ACC112 (cell line): Measurements from ENCODE around the gene MISP.

Experiments
- H2AFZ ChIP-seq: fragments of 200-600 bp; sonication (generic); one replicate; pipeline ENCODE4 v1.6.0; 2017; ENCODE audit warnings: antibody characterized with exemption, low read length; ENCODE audit not compliant: unreplicated experiment
- H3K27ac ChIP-seq: fragments of 200-600 bp; sonication (generic); 2 replicates; pipeline ENCODE4 v1.5.1; 2014; ENCODE audit warnings: low read depth, mild to moderate bottlenecking, antibody characterized with exemption, low read length, moderate library complexity
- H3K27me3 ChIP-seq: fragments of 200-600 bp; sonication (generic); 2 replicates; pipeline ENCODE4 v1.6.1; 2014; ENCODE audit warnings: mild to moderate bottlenecking, antibody characterized with exemption, low read length, moderate library complexity, mixed read lengths; ENCODE audit not compliant: insufficient read depth
- H3K36me3 ChIP-seq: fragments of 200-600 bp; sonication (generic); 2 replicates; pipeline ENCODE4 v1.6.1; 2016; ENCODE audit warnings: mild to moderate bottlenecking, antibody characterized with exemption, low read length, moderate library complexity, mixed read lengths; ENCODE audit not compliant: insufficient read depth
- H3K4me1 ChIP-seq: fragments of 200-600 bp; sonication (generic); one replicate; pipeline ENCODE4 v1.6.1; 2016; ENCODE audit warnings: low read length, mixed read lengths; ENCODE audit not compliant: insufficient read depth, unreplicated experiment, control insufficient read depth
- H3K4me3 ChIP-seq: fragments of 200-600 bp; sonication (generic); 2 replicates; pipeline ENCODE4 v1.5.1; 2014; ENCODE audit warnings: mild to moderate bottlenecking, low read depth, low read length
- H3K79me2 ChIP-seq: fragments of 200-600 bp; sonication (generic); one replicate; pipeline ENCODE4 v1.6.0; 2016; ENCODE audit warnings: low read length; ENCODE audit not compliant: control insufficient read depth, unreplicated experiment, insufficient read depth

Gene MISP

DNA sequence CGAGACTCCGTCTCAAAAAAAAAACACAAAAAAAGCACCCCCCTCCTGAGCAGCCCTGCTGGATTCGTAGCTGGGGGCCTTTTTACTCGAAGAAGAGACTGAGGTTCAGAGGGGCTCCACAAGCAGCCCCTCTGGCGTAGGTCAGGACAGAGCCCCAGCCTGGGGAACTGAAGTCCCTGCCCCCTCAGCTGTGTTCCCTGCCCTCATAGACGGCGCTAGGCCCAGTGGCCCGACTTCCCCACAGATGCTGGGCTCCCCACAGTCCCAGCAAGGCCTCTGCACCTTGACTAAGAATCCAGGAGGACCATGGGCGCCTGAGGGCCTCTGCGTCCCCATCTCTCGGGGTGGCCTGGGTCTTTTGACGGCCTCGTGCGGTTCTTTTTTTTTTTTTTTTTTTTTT, 1.1 kb upstream of the MISP start:
- no peaks in the 10 kb centered on the region for H3K36me3 ChIP-seq
- no peak overlapping the region for H2AFZ ChIP-seq
- no peaks in the 10 kb centered on the region for H3K27me3 ChIP-seq
- no peak overlapping the region for H3K27ac ChIP-seq
- no peak overlapping the region for H3K4me3 ChIP-seq
- no peaks in the 10 kb centered on the region for H3K79me2 ChIP-seq
- H3K4me1 ChIP-seq, result peaks cover 14% of the 10 kb centered on the region

DNA sequence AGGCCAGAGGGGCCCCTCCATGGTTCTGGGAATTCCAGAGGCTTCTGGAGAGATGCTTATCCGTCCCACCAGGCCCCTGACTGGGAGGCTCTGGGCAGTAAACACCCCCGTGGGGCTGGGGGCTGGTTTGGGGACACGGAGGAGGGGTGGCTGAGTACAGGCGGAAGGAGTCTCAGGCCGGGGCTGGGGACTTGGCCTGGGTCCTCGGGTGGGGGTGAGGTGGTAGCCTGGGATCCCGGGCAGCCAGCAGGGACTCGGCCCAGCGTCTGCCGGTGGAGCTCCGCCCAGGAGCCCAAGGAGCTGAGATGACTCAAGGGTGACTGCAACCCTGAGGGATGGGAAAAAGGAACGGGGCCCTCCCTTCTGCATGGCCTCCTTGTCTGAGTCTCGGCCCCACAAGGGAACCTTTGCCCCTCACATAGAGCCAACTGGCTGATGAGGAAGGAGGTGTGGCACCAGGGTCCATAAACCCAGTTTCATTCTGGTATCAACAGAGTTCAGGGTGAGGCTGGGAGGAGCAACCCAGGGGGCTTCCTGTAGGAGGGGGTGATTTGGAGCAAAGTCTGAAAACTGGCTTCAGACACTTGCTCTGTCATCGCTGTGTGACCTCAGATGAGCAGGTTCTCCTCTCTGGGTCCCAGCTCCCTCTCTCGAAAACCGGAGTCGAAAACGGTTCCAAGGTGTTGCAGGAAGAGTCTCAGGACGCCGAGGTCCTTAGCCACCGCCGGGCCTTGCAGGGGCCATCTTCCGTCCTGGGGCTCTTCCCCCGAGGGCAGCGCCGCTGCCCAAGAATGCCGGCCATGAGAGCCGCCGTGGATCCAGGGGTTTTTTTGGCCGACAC, 809 bp downstream of the MISP start:
- H3K79me2 ChIP-seq, result no peaks in the 10 kb centered on the region
- H3K4me3 ChIP-seq, result no peak overlapping the region
- no peak overlapping the region for H2AFZ ChIP-seq
- no peaks in the 10 kb centered on the region for H3K36me3 ChIP-seq
- peaks cover 14% of the 10 kb centered on the region for H3K4me1 ChIP-seq
- H3K27me3 ChIP-seq, result no peaks in the 10 kb centered on the region
- peak overlapping the region; percentile 89 for H3K27ac ChIP-seq

DNA sequence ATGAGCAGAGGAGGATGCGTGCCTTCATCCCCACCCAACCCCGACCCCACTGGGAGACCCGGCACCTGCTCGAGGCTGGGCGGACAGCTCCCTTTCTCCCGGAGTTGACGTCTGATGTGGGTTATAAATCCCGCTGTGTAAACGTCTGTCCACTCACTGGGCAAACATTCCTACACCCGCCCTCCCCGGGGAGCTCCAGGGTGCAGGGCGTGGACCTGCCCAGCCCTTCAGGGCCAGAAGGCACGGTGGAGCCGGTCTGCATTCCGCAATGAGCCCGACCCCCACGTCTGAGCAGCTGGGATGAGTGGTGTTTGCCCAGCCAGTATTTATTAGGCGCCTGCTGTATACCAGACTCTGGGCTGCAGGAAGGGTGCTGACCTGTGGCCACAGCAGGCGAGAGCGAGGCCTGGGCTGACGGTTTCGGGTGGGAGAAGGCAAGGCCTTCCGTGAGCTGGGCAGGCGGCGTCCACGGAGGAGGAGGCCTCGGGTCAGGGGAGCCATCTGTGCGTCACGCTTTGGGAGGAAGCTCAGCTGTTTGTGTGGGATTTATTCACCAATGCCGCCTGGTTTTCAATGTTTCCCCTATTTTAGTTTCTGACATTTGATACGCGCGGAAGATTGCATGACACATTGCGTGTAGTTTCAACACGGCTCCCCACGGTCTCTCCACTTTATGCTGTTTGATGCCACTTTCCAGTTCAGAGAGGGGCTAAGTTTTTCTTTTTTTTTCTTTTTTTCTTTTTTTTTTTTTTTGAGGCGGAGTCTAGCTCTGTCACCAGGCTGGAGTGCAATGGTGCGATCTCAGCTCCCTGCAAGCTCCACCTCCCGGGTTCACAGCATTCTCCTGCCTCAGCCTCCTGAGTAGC, 2.0 kb downstream of the MISP start:
- peaks cover 14% of the 10 kb centered on the region for H3K4me1 ChIP-seq

DNA sequence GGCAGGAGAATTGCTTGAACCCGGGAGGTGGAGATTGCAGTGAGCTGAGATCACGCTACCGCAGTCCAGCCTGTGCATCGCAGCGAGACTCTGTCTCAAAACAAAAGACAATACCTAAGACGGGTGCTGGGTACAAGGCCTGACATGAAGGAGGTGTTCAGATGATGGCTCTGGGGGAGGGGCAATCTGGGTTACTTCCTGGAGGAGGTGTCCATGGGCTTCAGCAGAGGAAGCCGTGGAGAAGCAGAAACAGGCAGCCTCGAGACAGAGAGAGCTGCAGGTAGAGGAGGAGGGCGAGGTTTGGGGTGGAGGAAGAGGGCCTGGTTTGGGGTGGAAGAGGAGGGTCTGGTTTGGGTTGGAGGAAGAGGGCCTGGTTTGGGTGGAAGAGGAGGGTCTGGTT, 3.6 kb downstream of the MISP start:
- Histone ChIP-seq H3K27me3 (no peaks in the 10 kb centered on the region), H3K4me1 (peaks cover 14% of the 10 kb centered on the region), H3K79me2 (no peaks in the 10 kb centered on the region), H2AFZ (no peak overlapping the region), H3K36me3 (no peaks in the 10 kb centered on the region), H3K4me3 (no peak overlapping the region), H3K27ac (no peak overlapping the region)

More for the DNA sequence above, 2.0 kb downstream of the MISP start:
- Histone ChIP-seq H3K4me3 (no peak overlapping the region), H3K27me3 (no peaks in the 10 kb centered on the region), H3K79me2 (no peaks in the 10 kb centered on the region), H3K27ac (peak overlapping the region; percentile 93), H2AFZ (no peak overlapping the region), H3K36me3 (no peaks in the 10 kb centered on the region)

DNA sequence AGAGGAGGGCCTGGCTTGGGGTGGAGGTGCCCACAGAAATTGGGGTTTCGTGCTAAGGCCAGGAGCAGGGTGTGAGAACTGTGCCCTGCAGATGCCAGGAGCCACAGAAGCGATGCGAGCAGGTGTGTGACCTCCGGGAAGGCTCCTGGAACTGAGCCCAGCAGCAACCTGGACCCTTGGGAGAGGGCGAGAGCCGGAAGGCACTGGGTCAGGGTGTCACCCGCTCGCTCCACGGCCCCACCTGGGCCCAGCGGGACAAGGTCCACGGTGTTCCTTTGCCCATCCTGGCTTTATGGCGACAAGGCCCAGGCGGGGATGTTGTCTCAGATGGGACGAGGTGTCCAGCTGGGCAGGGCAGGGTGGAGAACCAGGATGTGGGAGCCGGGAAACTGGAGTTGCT, 4.2 kb downstream of the MISP start:
- Histone ChIP-seq H3K27ac (no peak overlapping the region), H3K4me1 (peaks cover 14% of the 10 kb centered on the region), H3K36me3 (no peaks in the 10 kb centered on the region), H3K27me3 (no peaks in the 10 kb centered on the region), H3K4me3 (no peak overlapping the region), H3K79me2 (no peaks in the 10 kb centered on the region), H2AFZ (no peak overlapping the region)

DNA sequence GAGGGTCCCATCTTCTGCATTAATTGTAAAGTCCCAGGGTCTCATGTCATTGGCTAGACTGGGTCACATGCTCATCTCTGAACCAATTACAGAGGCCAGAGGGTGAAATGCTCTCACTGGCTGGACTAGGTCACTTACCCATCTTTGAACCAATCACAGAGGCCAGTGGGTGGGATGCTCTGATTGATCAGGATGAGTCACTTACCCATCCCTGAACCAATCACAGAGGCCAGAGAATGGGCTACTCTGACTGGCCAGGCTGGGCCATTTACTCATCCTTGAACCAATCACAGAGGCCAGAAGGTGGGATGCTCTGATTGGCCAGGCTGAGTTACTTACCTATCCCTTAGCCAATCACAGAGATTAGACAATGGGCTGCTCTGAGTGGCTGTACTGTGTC, 5.3 kb downstream of the MISP start:
- Histone ChIP-seq H2AFZ (no peak overlapping the region), H3K4me1 (peaks cover 13% of the 10 kb centered on the region), H3K27me3 (no peaks in the 10 kb centered on the region), H3K4me3 (no peak overlapping the region), H3K79me2 (no peaks in the 10 kb centered on the region), H3K36me3 (no peaks in the 10 kb centered on the region), H3K27ac (no peak overlapping the region)

DNA sequence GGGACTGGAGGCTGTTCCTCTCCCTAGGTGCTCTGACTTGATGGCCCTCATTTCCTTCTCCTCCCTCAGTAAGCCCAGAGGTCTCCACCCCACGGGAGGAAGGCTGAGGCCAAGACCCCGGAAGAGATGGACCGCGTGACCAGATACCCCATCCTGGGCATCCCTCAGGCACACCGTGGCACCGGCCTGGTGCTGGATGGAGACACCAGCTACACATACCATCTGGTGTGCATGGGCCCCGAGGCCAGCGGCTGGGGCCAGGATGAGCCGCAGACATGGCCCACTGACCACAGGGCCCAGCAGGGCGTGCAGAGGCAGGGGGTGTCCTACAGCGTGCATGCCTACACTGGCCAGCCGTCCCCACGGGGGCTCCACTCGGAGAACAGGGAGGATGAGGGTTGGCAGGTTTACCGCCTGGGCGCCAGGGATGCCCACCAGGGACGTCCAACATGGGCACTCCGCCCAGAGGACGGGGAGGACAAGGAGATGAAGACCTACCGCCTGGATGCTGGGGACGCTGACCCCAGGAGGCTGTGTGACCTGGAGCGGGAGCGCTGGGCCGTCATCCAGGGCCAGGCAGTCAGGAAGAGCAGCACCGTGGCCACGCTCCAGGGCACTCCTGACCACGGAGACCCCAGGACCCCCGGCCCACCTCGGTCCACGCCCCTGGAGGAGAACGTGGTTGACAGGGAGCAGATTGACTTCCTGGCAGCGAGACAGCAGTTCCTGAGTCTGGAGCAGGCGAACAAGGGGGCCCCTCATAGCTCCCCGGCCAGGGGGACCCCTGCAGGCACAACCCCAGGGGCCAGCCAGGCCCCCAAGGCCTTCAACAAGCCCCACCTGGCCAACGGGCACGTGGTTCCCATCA, 6.1 kb downstream of the MISP start:
- Histone ChIP-seq H3K36me3 (no peaks in the 10 kb centered on the region), H3K27me3 (no peaks in the 10 kb centered on the region), H3K79me2 (no peaks in the 10 kb centered on the region), H2AFZ (no peak overlapping the region), H3K4me3 (no peak overlapping the region), H3K4me1 (peaks cover 5% of the 10 kb centered on the region), H3K27ac (no peak overlapping the region)

DNA sequence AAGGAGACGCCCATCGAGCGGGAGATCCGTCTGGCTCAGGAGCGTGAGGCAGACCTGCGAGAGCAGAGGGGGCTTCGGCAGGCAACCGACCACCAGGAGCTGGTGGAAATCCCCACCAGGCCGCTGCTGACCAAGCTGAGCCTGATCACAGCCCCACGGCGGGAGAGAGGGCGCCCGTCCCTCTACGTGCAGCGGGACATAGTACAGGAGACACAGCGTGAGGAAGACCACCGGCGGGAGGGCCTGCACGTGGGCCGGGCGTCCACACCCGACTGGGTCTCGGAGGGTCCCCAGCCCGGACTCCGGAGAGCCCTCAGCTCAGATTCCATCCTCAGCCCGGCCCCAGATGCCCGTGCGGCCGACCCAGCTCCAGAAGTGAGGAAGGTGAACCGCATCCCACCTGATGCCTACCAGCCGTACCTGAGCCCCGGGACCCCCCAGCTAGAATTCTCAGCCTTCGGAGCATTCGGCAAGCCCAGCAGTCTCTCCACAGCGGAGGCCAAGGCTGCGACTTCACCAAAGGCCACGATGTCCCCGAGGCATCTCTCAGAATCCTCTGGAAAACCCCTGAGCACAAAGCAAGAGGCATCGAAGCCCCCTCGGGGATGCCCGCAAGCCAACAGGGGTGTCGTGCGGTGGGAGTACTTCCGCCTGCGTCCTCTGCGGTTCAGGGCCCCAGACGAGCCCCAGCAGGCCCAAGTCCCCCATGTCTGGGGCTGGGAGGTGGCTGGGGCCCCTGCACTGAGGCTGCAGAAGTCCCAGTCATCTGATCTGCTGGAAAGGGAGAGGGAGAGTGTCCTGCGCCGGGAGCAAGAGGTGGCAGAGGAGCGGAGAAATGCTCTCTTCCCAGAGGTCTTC, 7.1 kb downstream of the MISP start:
- Histone ChIP-seq H3K4me3 (no peak overlapping the region), H3K79me2 (no peaks in the 10 kb centered on the region), H3K36me3 (no peaks in the 10 kb centered on the region), H3K27ac (no peak overlapping the region), H3K4me1 (no peaks in the 10 kb centered on the region), H3K27me3 (no peaks in the 10 kb centered on the region), H2AFZ (no peak overlapping the region)

DNA sequence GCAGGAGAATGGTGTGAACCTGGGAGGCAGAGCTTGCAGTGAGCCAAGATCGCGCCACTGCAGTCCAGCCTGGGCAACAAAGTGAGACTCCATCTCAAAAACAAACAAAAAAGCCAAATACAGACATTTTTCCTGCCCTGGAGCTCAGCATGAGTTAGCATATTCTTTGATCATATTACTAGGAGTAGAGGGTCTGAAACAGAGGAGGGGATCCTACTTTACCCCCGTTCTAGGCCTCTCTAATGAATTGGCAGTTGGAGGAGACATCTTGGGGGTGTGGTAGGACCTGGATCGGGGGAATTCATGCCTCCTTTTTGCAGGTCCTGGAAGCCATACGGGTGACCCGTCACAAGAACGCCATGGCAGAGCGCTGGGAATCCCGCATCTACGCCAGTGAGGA, 12.3 kb downstream of the MISP start:
- Histone ChIP-seq H3K4me1 (no peaks in the 10 kb centered on the region), H3K36me3 (no peaks in the 10 kb centered on the region)

DNA sequence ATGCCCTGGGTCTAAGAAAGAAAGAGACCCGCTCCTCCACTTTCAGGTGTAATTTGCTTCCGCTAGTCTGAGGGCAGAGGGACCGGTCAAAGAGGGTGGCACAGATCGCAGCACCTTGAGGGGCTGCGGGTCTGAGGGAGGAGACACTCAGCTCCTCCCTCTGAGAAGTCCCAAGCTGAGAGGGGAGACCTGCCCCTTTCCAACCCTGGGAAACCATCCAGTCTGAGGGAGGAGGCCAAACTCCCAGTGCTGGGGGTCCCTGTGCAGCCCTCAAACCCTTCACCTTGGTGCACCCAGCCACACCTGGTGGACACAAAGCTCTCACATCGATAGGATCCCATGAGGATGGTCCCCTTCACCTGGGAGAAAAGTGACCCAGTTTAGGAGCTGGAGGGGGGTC, 13.0 kb downstream of the MISP start:
- no peaks in the 10 kb centered on the region for H3K79me2 ChIP-seq
- H3K4me3 ChIP-seq, result no peak overlapping the region
- H3K36me3 ChIP-seq, result no peaks in the 10 kb centered on the region
- H2AFZ ChIP-seq, result no peak overlapping the region
- no peaks in the 10 kb centered on the region for H3K4me1 ChIP-seq
- H3K27me3 ChIP-seq, result no peaks in the 10 kb centered on the region
- H3K27ac ChIP-seq, result no peak overlapping the region

More for the DNA sequence above, 12.3 kb downstream of the MISP start:
- no peaks in the 10 kb centered on the region for H3K27me3 ChIP-seq
- no peaks in the 10 kb centered on the region for H3K79me2 ChIP-seq
- H3K27ac ChIP-seq, result no peak overlapping the region
- no peak overlapping the region for H2AFZ ChIP-seq
- H3K4me3 ChIP-seq, result no peak overlapping the region
